DND-41 (cell line): ENCODE data around the gene PHKB.

Experiments used
- CTCF ChIP-seq: IDR thresholded peaks from 2 replicates; pipeline ENCODE4 v1.5.1; 2012; ENCODE audit warnings: borderline replicate concordance, low read length, moderate library complexity, mild to moderate bottlenecking; ENCODE audit not compliant: poor library complexity, severe bottlenecking; ENCODE audit errors: extremely low read depth
- EZH2 ChIP-seq: IDR thresholded peaks from 3 replicates; pipeline ENCODE4 v1.6.1; 2012; ENCODE audit warnings: borderline replicate concordance, low read depth, mild to moderate bottlenecking, moderate library complexity, low read length, inconsistent platforms; ENCODE audit not compliant: severe bottlenecking

GRCh38 chr16:47750371-47750770 lies 289.2 kb downstream of the PHKB start:
- TF ChIP-seq CTCF, result no peak
- TF ChIP-seq EZH2, result no peak
